ENCODE results near the gene CDK16.

GRCh38 chrX:47194194-47194787 is 24.2 kb upstream of the CDK16 start:
- TF ChIP-seq ARNT (IDR thresholded peaks at IDR 0.05) (no peak), ELF4 (IDR thresholded peaks at IDR 0.05) (no peak), PKNOX1 (IDR thresholded peaks at IDR 0.05) (no peak)

Measured in HEK293T (cell line).